ES-I3 (cell line): ENCODE results near the gene ATP2C2.
"Not testable (repeated sequence)": the region's sequence is repeated elsewhere in the genome, so short reads cannot be mapped to it uniquely, and the experiment has no call there.

Experiments
- H3K36me3 ChIP-seq: 2 replicates; pipeline ENCODE4 v1.6.1; 2013; ENCODE audit warnings: mild to moderate bottlenecking, low read length, control low read depth, moderate library complexity; ENCODE audit not compliant: insufficient read depth
- H3K4me1 ChIP-seq: 2 replicates; pipeline ENCODE4 v1.6.1; 2013; ENCODE audit warnings: mild to moderate bottlenecking, control low read depth, low read length; ENCODE audit not compliant: insufficient read depth
- H3K9ac ChIP-seq: 2 replicates; pipeline ENCODE4 v1.6.1; 2013; ENCODE audit warnings: low read depth, mild to moderate bottlenecking, low read length, moderate library complexity
- H3K9me3 ChIP-seq: 2 replicates; pipeline ENCODE4 v1.6.1; 2013; ENCODE audit warnings: mild to moderate bottlenecking, low read length, moderate library complexity; ENCODE audit not compliant: control insufficient read depth, insufficient read depth

Gene ATP2C2

GRCh38 chr16:84331998-84332780 is 36.1 kb upstream of the ATP2C2 start:
- H3K4me1 ChIP-seq: peaks cover 10% of the 10 kb centered on the region; the same call in 1 of the 2 replicates
- H3K9me3 ChIP-seq: no peaks in the 10 kb centered on the region
- H3K9ac ChIP-seq: no peak overlapping the region
- H3K36me3 ChIP-seq: no peaks in the 10 kb centered on the region

- Histone ChIP-seq H3K9me3 (no peaks in the 10 kb centered on the region), H3K9ac (no peak overlapping the region), H3K4me1 (peaks cover 10% of the 10 kb centered on the region; the same call in 1 of the 2 replicates), H3K36me3 (no peaks in the 10 kb centered on the region)
These were observed 35.2 kb upstream of the ATP2C2 start for GRCh38 chr16:84332975-84333684.

- no peaks in the 10 kb centered on the region for H3K9me3 ChIP-seq
- peaks cover 10% of the 10 kb centered on the region; the same call in 1 of the 2 replicates for H3K4me1 ChIP-seq
- H3K36me3 ChIP-seq: no peaks in the 10 kb centered on the region
- H3K9ac ChIP-seq: no peak overlapping the region
These were observed 34.3 kb upstream of the ATP2C2 start for GRCh38 chr16:84334058-84334457.

GRCh38 chr16:84334482-84334881 is 33.9 kb upstream of the ATP2C2 start:
- Histone ChIP-seq H3K4me1 (peaks cover 9% of the 10 kb centered on the region; the same call in 1 of the 2 replicates), H3K36me3 (no peaks in the 10 kb centered on the region), H3K9me3 (no peaks in the 10 kb centered on the region), H3K9ac (no peak overlapping the region)

- H3K4me1 ChIP-seq, H3K9me3 ChIP-seq, H3K9ac ChIP-seq, H3K36me3 ChIP-seq: not testable (repeated sequence)
These were observed 31.1 kb upstream of the ATP2C2 start for GRCh38 chr16:84337236-84337635.

DNA sequence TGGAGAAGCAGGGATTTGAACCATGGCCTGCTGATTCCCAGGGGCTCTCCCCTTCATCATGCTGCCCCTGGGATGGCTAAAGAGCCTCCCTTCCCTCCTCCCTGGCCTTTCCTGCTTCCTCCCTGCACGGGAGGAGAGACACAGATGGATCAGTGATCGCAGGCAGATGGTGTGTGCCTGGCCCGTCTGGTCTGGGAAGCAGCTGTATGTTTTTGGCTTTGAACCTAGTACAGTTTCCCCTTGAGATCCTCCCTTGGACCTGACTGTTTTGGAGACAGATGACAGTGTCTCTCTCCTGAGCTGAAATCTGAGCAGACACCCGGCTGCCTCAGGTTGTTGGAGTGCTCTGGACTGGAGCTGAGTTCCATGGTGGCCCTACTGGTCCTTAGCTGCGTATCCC is 29.0 kb upstream of the ATP2C2 start:
- Histone ChIP-seq H3K9me3 (no peaks in the 10 kb centered on the region), H3K4me1 (no peaks in the 10 kb centered on the region), H3K9ac (no peak overlapping the region), H3K36me3 (no peaks in the 10 kb centered on the region)

DNA sequence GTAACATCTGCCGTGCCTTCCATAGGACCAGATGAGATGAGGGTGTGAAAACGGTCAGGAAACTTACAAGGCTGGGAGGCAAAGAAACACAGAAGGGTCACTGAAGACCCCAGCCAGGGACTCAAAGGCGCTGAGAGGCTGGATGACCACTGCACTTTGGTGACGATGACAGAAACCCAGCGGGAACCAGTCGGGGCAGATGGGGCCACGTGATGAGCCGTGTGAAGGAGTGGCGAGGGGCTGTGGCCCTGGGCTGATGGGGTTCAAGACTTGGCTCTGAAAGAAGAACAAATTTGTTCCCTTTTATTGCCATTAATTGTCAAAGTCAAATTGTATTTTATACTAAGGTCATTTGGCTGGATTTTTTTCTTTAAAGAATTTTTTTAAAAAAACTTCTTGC is 28.6 kb upstream of the ATP2C2 start:
- no peak overlapping the region for H3K9ac ChIP-seq
- H3K4me1 ChIP-seq: no peaks in the 10 kb centered on the region
- no peaks in the 10 kb centered on the region for H3K9me3 ChIP-seq
- H3K36me3 ChIP-seq: no peaks in the 10 kb centered on the region

GRCh38 chr16:84340325-84341040 is 27.9 kb upstream of the ATP2C2 start:
- no peaks in the 10 kb centered on the region for H3K4me1 ChIP-seq
- no peak overlapping the region for H3K9ac ChIP-seq
- H3K36me3 ChIP-seq: no peaks in the 10 kb centered on the region
- no peaks in the 10 kb centered on the region for H3K9me3 ChIP-seq

DNA sequence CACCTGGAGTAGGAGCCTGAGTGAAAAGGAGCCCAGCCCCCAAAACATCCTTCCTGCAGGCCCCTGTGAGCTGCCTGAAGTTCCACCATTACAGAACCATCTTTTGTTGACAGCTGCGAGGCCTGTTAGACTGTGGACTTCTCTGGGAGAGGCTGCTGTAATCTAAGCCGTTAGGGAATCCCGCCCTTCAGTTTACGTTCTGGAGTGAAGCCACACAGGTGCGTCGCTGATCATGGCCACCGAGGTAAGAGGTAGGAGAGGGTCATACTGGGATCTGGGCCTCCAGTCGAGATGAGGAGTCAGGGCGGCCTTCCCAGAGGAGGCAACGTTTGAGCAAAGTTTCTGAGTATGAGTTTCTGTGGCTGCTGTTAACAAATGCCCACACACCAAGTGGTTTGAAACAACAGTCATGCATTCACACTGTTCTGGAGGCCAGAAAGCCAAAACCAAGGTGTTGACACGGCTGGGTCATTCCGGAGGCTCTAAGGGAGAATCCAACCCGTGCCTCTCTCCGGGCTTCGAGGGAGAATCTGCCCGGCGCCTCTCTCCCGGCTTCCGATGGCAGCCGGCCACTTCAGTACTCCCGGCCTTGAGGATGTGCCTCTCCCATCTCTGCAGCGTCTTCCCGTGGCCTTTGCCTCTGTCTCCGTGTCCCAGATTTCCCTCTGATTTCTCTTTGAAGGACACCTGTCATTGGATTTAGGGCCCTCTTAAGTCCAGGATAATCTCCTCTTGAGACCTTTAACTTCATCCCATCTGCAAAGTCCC is 26.6 kb upstream of the ATP2C2 start:
- Histone ChIP-seq H3K36me3 (no peaks in the 10 kb centered on the region), H3K9ac (no peak overlapping the region), H3K4me1 (no peaks in the 10 kb centered on the region), H3K9me3 (no peaks in the 10 kb centered on the region)

DNA sequence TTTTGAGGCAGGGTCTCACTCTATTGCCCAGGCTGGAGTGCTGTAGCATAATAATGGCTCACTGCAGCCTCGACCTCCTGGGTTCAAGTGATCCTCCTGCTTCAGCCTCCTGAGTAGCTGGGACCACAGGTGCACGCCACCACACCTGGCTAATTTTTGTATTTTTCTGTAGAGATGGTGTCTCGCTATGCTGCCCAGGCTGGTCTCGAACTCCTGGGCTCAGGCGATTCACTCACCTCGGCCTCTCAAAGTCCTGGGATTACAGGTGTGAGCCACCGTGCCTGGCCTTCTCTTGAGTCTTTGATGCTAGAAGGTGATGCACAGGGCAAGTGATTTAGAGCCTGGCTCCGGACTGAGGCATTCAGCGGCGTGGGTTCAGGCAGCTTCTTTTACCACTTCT is 24.5 kb upstream of the ATP2C2 start:
- not testable (repeated sequence) for H3K9me3 ChIP-seq, H3K9ac ChIP-seq

GRCh38 chr16:84344781-84345180 is 23.6 kb upstream of the ATP2C2 start:
- no peaks in the 10 kb centered on the region for H3K9me3 ChIP-seq
- no peak overlapping the region for H3K9ac ChIP-seq
- no peaks in the 10 kb centered on the region for H3K36me3 ChIP-seq
- no peaks in the 10 kb centered on the region for H3K4me1 ChIP-seq

More for the DNA sequence above, 24.5 kb upstream of the ATP2C2 start:
- H3K4me1 ChIP-seq, H3K36me3 ChIP-seq: not testable (repeated sequence)

DNA sequence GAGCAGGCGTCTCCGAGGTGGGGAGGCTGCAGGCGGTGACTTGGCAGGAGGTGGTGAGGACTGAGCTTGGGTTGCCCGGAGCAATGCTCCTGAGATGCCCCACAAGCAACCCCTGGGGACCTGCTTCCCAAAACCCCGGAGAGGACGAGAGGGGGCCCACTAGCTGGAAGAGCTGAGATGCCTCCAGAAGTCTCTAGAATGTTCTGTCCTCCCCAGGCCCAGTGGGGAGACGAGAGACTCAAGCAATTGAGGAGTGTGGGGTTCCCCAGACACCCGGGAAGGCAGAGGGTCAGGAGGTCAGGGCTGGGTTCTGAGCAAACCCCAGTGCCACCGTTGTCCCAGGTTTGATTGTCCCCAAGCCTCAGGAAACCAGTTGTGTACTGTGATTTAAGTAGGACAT is 21.2 kb upstream of the ATP2C2 start:
- Histone ChIP-seq H3K36me3 (no peaks in the 10 kb centered on the region), H3K9ac (no peak overlapping the region), H3K4me1 (no peaks in the 10 kb centered on the region), H3K9me3 (no peaks in the 10 kb centered on the region)

DNA sequence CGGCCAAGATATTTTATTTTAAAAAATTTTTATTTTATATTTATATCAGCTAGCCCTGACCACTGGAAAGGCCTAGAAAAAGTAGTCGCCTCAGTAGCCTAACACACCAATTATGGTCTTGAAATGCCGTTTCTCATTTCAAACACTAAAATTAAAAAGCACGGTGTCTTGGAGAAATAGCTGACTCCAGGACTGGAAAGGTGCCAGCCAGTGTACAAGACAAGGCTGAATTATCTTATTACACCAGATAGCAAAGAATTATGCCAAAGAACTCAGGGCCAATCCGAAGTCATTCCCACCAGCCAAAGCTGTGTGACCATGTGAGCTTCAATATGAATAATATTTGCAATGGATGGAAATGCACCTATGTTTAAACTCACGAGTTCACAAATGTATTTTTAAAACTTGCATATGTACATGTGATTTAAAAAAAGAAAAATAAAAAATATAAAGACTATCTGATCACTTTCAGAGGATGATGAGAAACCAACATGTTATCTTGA is 19.9 kb upstream of the ATP2C2 start:
- Histone ChIP-seq H3K9ac (no peak overlapping the region), H3K9me3 (no peaks in the 10 kb centered on the region), H3K4me1 (no peaks in the 10 kb centered on the region), H3K36me3 (no peaks in the 10 kb centered on the region)
